IPS-NIHi7 (cell line): ENCODE measurements around the gene GCG.

Experiments used
- DNase-seq: peaks from one replicate; pipeline ENCODE4 v3.0.0; 2012; ENCODE audit warnings: mixed read lengths; ENCODE audit errors: extremely low spot score

Gene GCG

DNA sequence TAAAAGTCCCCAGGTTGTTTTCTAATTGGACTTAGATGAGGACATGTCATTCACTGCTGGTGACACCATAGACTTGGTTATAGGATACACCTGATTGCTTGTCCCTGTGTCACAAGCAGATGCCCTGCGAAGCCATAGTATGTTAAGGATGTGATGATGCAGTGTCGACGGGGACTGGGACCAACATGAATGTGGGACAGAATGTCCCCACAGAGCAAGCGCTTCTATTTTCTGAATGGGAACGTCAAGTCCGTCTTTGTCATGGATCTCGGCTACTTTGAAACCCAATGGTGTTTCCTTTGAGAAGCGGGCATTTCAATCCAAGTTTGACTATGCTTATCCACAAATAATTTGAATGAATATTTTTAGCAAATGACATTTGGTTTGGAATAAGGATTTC, 2.1 kb downstream of the GCG start:
- DNase-seq, result no peak

DNA sequence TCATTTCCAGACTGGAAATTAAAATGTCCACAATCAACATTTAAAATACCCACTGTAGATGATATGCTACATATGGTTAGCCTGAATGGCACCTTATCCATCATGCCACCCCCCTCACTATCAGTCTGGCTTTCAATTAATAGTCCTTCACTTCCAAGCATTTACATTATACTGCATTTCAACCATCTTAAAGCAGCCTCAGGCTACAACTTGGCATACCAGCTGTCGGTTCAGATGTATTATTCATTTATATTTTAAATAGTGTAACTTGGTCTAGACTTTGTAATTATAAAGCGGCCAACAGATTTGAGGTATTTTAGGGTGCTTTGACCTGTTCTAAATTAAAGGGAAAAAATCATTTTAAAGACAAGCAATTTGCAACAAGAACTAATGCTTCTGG, 2.6 kb downstream of the GCG start:
- no peak for DNase-seq

DNA sequence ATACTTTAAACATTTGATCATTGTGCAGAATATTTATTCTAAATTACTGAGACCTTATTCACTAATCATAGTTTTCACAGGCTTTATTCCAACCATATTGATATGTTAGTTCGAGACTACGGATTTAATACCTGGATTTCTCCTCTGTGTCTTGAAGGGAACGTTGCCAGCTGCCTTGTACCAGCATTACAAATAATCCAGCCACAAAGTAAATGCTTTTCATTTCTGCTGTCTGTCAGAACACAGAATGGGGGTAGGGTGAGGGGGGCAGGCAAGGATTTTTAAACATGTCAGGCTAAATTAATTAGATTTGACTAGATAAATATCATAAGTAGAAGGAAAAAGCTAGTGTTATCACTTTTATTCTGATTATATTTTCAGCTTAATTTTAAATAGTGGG, 3.1 kb downstream of the GCG start:
- no peak for DNase-seq

DNA sequence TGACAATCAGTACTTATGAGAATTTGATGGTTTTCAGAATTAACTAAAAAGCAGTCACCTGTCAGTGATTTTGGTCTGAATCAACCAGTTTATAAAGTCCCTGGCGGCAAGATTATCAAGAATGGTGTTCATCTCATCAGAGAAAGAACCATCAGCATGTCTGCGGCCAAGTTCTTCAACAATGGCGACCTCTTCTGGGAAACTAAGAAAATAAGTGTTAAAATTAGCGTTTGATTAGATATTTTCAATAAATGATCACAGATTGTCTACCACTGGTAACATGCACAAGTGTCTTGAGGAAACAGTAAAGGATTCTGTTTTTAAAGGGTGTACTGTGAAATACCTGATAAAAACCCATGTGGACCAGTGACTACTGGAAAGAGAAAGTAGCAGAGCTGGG, 8.1 kb downstream of the GCG start:
- no peak for DNase-seq

DNA sequence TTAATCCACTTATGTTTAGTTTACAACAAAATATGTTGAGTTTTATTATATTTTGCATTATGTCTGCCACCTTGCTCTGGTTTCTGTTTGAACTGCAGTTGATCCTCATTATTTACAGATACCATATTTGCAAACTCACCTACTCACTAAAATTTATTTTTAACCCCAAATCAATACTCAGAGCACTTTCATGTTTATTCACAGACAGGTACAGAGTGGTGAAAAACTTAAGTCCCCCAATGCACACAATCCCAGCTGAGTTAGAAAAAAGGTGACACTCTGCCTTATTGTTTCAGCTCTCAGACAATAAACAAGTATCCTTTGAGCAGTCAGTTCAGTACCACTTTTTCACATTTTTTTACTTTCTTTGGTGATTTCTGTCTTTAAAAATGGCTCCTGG, 13.7 kb downstream of the GCG start:
- no peak for DNase-seq

DNA sequence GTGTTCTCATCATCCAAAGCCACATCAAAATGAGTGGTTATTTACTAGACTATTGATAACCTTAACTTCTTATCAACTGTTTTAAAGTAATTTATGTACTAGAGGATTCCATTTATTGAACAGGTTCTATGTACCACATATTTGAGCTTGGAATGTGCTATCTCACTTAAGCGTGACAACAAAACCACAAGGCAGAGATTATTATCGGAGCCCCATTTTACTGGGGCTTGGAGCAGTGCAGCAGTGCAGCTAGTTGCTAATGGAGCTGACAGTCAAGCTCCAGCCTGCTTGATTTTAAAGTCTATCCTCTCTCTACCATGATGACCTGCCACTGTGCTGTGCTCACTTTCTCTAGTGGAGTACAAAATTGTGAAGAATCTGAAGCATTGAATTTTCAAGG, 24.6 kb downstream of the GCG start:
- no peak for DNase-seq

DNA sequence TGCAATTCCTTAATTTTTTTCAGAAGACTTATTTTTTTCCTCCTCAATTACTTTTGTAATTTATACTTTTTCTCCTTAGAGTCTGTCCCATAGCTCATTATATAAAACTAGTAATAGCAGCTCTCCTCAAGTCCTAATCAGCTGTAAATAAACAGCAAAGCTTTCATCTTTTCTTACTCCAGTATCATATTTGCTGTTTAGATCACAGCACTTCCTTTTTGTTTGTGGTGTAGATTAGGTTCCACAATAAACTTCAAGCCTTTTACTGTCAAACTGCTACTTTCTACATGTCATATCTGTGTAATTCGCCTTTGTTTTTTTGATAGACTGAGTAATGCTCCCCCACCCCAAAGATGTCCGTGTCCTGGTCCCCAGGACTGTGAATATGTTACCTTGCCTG, 25.5 kb downstream of the GCG start:
- DNase-seq, result no peak

DNA sequence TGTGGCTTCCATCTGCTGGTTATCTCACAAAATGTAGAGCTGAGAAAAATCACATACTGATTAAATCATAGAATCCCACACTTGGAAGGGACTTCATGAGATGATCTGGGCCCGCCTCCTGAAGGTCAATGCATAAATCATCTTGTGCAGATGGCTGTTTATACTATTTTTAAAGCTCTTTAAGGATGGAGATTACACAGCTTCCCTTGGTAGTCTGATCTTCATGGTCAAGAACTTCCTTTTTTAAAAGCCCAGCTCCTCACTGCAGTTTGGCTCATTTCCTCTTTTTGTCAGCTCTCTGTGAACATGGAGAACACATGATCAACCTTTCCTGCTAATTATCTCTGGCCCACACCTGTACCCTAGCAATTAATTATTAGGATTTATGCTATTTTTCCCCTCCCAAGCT, 25.9 kb downstream of the GCG start:
- DNase-seq, result no peak

DNA sequence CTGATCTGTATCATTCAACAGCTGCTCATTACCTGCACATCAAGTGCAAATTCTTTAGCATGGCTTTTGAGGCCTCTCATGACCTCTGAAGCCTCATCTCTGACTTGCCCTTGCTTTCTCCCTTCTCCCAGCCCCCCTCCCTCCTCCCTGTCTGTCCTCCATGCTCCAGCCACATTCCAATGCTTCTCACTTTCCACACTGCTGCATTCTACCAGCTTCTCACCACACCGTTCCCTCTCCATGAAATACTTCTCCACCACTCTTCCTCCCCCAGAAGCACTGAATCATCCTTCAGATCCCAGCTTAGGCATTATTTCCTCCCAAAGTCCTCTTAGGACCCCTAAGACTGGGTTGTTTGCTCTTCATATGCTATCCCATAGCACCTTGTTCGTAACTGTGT, 26.9 kb downstream of the GCG start:
- DNase-seq, result no peak

DNA sequence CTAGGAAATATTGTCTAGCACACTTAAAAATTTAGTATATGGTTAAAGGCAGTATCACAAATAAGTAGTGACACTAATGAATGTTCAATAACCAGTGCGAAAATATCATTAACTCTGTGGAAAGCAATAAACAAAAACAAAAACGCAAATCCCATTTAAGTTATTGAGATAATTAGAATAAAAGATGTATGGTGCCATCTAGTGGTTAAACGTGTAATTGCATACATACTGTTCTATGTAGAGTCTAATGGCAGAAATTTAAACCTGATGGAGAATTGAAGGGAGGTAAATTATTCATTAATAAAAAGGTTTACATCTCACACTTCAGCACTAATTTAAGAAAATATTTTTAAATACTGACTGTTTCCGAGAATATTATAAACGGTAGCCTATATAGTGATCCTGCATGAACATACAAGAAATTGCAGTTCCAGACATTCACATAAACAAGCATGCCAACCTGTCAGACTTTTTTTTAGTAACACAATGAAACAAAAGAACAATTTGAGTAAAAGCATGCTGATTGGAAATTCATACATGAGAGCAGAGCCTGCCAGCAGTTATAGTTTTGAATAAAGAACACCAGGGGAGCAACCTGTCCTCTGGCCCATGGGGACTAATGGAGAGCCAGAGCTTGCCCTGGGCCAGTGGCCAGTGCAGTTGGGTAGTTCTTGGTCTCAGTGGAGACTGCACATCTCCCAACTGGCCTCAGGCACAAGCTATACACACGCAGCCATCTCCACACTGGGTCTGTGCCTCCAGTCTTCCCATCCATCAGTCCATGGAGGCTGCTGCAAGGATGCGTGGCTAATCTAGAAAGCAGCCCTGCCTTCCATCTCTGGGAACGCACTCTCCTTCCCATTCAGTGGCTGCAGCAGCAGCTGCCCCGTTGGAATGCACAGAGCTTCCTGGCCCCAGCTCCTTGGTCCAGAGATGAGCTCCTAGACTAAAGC, 28.0 kb downstream of the GCG start:
- no peak for DNase-seq

DNA sequence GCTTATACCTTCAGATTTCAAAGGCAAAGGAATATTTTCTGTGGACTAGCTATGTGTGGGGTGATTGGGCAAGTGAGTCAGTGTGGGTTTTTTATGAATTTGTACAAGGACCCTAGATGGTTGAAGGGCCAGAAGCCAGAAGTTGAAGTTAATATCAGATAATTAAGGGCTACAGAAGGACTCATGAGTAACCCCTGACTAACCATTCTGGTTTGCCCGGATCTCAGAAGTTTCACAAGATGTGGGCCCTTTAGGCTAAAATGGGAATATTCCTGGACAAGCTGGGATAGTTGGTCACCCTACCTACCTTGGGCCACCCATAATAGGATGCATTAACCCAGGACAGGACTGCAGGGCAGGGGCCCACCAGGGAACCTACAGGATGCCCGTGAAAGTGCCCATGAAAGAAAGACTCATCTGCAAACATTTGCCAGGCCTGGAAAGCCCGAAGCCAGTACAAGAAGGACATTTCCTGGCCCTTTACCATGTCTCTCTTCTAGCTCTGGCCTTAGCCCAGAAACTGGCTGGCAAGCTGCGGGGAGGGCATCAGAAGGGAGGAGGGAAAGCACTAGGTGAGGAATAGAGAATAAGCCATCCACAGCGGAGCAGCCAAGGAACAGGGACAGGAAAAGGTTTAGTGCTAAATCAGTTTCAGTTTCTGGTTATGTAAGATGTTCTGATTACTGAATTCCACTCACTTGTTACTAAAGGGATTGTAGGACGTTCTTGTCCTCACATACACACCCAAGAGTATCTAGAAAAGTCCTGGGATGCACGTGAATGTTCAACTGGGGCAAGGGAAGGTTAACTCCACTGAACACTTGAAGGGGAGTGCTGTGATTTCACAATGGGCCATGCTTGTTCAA, 33.6 kb downstream of the GCG start:
- no peak for DNase-seq

DNA sequence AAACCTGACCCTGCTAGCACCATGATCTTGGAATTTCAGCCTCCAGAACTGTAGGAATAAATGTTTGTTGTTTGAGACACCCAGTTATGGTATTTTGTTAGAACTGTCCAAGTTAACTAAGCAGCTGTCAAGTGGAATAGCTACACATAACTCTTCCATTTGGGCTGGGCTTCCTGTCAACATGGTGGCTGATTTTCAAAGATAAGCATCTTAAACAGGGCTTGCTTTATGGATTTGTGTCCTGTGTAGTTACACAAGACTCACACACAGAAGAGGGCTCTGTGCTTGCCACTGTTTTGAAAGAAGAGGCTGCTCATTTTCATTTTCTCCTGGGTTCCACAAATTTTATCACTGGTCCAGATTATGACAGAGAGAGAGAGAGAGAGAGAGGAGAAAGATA, 35.7 kb downstream of the GCG start:
- DNase-seq, result no peak

DNA sequence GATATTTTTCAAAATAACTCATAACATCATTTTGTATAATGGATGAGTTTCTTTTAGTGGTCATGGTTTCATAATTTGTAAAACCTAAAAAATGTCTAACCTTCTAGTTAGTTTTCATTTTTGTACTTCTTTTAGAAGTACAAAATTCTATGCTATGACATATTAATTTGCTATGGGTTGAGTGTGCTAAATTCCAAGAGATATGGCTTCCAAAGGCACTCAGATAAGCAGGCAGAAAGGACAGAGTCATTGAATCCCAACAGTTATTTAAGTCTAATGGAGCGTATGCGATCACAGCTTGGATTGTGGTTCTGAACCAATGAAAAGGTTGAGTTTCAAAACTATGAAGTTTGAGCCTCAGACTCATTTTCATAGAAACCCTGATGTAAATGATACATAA, 37.0 kb downstream of the GCG start:
- DNase-seq, result no peak

DNA sequence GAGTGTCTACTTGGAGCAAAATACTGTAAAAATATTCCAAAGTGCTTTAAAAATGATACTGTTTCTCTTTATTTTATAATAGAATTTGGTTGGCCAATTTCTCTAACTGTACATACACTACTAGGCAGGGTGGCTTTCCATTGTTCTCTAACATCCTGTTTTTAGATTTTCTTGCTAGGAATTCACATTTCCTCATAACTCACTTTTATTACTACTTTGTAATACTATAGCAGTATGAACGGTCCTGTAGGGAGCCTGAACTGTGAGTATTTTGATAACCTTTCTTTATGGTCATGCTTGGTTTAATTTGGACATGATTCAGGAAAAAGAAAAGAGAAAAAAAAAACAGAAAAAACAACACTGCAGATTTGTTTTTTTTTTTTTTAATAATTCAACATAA, 37.8 kb downstream of the GCG start:
- DNase-seq, result no peak

DNA sequence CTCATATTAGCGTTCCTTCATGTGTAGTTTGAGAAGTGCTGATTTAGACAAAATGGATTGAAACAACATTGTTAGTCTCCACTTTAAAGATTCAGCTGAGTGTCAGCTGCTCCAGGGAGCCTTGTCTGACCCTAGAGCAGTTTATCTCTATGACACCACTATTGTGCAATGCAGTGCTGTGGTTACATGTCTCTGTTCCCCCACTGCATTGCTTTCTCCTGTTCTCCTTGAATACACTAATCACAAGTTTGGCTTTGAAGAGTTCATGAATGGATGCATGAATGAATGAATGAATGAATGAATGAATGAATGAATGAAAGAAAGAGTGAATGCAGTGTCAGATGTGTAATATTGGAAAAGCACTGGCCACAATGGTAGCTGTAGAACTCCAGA, 38.3 kb downstream of the GCG start:
- DNase-seq, result no peak

DNA sequence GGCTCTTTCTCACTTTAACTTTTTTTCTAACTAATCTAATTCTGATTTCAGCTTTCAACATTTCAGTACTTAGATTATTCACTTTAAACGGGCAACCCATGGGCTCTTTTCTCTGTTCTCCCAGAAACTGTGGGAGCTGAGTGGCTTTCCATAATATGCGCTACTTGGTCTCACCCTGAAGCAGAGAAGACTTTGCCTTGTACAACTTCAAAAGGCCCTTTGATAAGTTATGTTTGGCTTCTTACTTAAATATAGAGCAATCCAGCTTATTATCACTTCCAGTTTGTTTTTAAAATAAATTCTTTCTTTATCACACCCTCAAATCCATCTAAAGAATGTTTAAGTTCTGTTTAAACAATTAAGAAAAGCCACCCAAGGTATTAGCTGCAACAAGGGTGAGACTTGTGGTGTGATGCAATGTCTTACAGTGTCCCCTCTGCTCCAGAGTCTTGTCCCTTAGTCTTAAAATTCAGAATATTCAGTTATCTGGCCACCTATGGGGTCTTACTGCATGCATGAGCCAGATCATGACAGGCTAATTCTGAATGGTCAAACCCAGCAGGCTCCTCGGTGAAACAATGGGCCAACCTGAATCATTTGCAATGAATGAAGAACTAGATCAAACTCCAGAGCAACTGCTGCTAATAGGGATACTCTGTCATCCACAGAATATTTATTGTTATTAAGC, 38.8 kb downstream of the GCG start:
- no peak for DNase-seq

DNA sequence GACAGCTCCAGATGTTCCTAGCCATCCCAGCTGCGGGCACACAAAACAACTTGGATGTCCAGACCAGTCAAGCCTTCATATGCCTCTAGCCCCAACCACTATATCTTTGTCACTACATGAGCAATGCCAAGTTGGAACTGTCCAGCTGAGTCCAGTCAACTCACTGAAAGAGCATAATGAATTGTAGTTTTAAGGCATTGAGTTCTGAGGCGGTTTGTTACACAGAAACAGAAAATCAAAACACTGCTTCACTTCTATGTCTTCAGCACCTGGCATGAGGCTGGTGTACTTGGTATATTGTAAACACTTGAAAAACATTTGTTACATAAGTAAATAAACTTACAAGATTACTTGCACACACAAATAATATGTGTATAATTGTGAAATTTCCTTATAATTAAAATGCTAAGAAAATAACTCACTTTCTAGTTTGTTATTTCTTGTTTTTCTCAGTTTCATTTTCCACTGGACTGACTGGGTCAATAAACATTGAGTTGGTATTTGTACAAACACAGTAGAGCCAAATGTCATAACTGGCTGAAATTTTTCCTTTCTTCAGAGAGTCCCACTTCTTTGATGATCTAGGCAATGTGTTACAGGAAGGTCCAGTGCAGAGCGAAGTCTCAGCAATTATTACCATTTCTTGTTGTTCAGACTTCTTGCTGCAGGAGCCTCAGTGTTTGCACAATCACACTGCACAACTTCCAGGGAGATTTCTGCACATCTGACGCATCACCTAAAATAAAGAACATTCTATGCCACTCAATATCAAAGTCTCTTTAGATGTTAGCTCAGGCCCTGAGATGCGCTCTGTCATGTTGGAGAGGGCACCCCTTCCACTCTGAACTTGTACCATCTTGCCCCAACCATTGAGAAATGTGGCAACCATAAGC, 39.8 kb downstream of the GCG start:
- no peak for DNase-seq

DNA sequence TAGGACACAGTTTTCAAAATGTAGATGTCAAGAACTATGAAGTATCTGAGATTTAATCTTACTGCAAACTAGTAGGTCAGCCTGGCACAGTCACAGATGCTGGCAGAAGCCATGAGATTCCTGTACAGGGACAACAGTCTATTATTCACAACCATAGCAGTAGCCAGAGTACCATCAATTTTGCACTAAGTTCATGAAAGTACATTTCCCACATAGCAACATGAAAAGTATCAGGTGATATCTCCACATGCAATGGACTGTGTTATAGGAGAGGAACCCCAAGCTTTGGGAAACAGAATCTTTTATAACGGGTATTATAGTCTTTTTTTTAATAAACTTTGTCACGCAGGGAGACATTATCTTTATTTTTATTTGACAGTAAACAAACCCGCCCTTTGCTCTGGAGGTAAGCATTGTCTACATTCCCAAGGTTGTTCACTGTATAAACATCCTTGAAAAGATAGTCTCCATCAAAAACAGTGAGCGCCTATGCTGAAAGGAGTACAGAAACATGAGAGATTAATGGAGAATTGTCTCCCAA, 44.6 kb downstream of the GCG start:
- DNase-seq, result no peak

DNA sequence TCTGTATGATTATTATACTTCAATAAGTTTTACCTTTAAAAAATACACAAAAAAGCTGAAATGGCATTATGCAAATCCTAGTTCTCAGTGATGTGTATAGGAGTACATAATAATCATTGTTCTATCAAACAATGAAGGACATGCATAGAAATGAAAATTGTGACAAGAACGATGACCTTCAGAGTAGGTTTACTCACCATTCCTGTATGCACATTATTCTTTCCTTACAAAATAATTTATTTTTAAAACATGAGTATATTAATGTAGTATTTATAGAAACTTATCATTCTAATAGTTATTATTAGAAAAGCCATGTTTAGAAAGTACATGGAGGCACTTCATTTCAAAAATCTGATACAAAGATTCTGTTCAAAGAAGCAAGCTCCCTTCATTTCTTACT, 45.3 kb downstream of the GCG start:
- DNase-seq, result no peak

DNA sequence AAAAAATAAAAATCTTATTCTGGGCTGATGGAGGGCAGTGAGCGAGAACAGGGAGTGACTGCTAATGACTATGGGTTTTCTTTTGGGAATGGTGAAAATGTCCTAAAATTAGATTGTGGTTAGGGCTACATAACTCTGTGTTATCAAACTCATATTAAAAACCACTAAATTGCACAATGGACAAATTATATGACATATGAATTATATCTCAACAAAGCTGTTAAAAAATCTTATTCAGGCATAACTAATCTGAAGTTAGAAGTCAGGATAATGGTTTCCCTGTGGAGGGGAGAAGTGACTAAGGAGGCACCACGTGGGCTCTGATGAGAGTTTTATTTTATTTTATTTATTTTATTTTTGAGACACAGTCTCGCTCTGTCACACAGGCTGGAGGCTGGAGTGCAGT, 45.9 kb downstream of the GCG start:
- DNase-seq, result no peak

DNA sequence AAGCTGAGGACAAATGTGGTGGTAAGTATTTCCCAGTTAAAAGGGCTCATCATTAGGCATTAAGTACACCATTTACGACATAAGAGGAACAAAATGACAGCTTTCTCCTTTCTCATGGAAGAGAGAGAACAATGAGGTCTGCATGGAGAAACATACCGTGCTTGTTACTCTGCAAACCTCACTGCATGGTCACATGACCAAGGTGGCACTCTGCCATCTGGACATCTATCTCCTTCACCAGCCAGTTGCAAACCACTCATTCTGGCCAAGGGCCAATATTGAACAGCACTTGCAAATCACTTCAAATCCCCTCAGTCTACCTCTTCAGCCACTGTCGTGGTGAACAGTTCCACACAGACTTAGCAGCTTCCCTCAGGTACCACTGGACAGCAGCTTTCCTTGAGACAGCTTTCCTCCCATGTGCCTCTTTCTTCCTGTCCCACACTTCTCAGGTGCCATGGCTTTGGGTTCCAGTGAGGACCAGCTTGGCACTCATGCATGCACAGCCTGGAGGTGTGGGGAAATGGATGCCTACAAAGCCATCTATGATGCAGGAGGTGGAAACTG, 48.5 kb downstream of the GCG start:
- no peak for DNase-seq
